SK-N-SH (cell line): ENCODE data around the gene LRFN4. TPM values are rescaled to one million over a fixed set of nuclear protein-coding genes. Genes with fewer than 3 reads are reported as not detected.

Experiments
- CTCF ChIA-PET: fragments of 300-600, 350-600 bp; formaldehyde crosslinking; extraction: SDS; loops from one replicate; lab custom pipeline; 2021; lab: Yijun Ruan, JAX
- POLR2A ChIA-PET: fragments of 350-600 bp; sonication (Branson Sonifier 250); formaldehyde crosslinking; extraction: SDS; loops from one replicate; lab custom pipeline; 2020; ENCODE audit warnings: antibody characterized with exemption, inconsistent platforms; lab: Yijun Ruan, JAX
- DNase-seq: peaks from one replicate; pipeline ENCODE4 v3.0.0; 2012
- H2AFZ ChIP-seq: fragments of 200-600 bp; sonication (generic); 2 replicates; pipeline ENCODE4 v1.8.1; 2016; ENCODE audit warnings: antibody characterized with exemption, mild to moderate bottlenecking, low read depth
- H3F3A ChIP-seq: fragments of 200-600 bp; sonication (generic); replicated peaks from 2 replicates; pipeline ENCODE3; 2016; ENCODE audit warnings: antibody characterized with exemption, mild to moderate bottlenecking; ENCODE audit not compliant: insufficient read depth
- H3K27ac ChIP-seq, 2 experiments: fragments of 200-500 bp in 1 of 2; fragments of 200-600 bp in 1 of 2; sonication (Bioruptor generic) in 1 of 2; sonication (generic), shearing (Covaris generic) in 1 of 2; 2 replicates each; pipeline versions ENCODE4 v1.5.1 to v1.6.1; 2014 to 2016; ENCODE audit warnings: low read depth in 2 of 2, inconsistent platforms in 1 of 2, low read length in 1 of 2, mild to moderate bottlenecking in 1 of 2, mixed read lengths in 1 of 2
- H3K27me3 ChIP-seq: fragments of 200-600 bp; sonication (generic), shearing (Covaris generic); 2 replicates; pipeline ENCODE4 v1.6.1; 2016; ENCODE audit warnings: mixed run types; ENCODE audit not compliant: insufficient read depth
- H3K36me3 ChIP-seq, 2 experiments: fragments of 200-500 bp in 1 of 2; fragments of 200-600 bp in 1 of 2; sonication (Bioruptor generic) in 1 of 2; sonication (generic) in 1 of 2; replicated peaks in 1 of 2; 2 replicates each; pipeline versions ENCODE3 to v1.5.1; 2014 to 2016; ENCODE audit warnings: low read length in 1 of 2, mild to moderate bottlenecking in 1 of 2; ENCODE audit not compliant: insufficient read depth in 2 of 2, control insufficient read depth in 1 of 2
- H3K4me1 ChIP-seq, 2 experiments: fragments of 200-500 bp in 1 of 2; fragments of 200-600 bp in 1 of 2; sonication (Bioruptor generic) in 1 of 2; sonication (generic), shearing (Covaris generic) in 1 of 2; 2 replicates each; pipeline versions ENCODE4 v1.5.1 to v1.6.1; 2014 to 2016; ENCODE audit warnings: low read depth in 1 of 2, low read length in 1 of 2, mixed run types in 1 of 2; ENCODE audit not compliant: insufficient read depth in 2 of 2, control insufficient read depth in 1 of 2
- H3K4me2 ChIP-seq: fragments of 200-600 bp; sonication (generic), shearing (Covaris generic); 2 replicates; pipeline ENCODE4 v1.6.1; 2017; ENCODE audit warnings: mixed run types
- H3K4me3 ChIP-seq, 2 experiments: fragments of 200-500 bp in 1 of 2; fragments of 200-600 bp in 1 of 2; sonication (Bioruptor generic) in 1 of 2; sonication (generic), shearing (Covaris generic) in 1 of 2; 2 replicates each; pipeline versions ENCODE4 v1.5.1 to v1.8.1; 2014 to 2016; ENCODE audit warnings: low read depth in 2 of 2, inconsistent platforms in 1 of 2, low read length in 1 of 2, mild to moderate bottlenecking in 1 of 2, mixed read lengths in 1 of 2, moderate library complexity in 1 of 2
- H3K79me2 ChIP-seq: fragments of 200-600 bp; sonication (generic); 2 replicates; pipeline ENCODE4 v1.8.1; 2017; ENCODE audit warnings: mild to moderate bottlenecking; ENCODE audit not compliant: insufficient read depth
- H3K9ac ChIP-seq: fragments of 200-600 bp; sonication (generic); 2 replicates; pipeline ENCODE4 v1.6.1; 2017; ENCODE audit warnings: mixed run types
- H3K9me2 ChIP-seq: fragments of 200-600 bp; sonication (generic); 2 replicates; pipeline ENCODE4 v1.6.1; 2017; ENCODE audit warnings: mixed run types
- H3K9me3 ChIP-seq: fragments of 200-600 bp; sonication (generic); 2 replicates; pipeline ENCODE4 v1.6.1; 2017; ENCODE audit warnings: mixed run types, mild to moderate bottlenecking, moderate library complexity
- H4K20me1 ChIP-seq: fragments of 200-600 bp; sonication (generic); 2 replicates; pipeline ENCODE4 v1.6.1; 2017; ENCODE audit warnings: mild to moderate bottlenecking, mixed run types; ENCODE audit not compliant: insufficient read depth
- ELF1 ChIP-seq: IDR thresholded peaks from 2 replicates; pipeline ENCODE4 v1.4.0; 2012
- EP300 ChIP-seq, 2 experiments: IDR thresholded peaks; 2 replicates each; pipeline versions ENCODE4 v1.4.0 to v1.6.1; 2012; ENCODE audit warnings: borderline replicate concordance in 1 of 2, low read depth in 1 of 2, low read length in 1 of 2
- FOSL2 ChIP-seq: IDR thresholded peaks from 2 replicates; pipeline ENCODE4 v1.4.0; 2012; ENCODE audit warnings: low read depth, mild to moderate bottlenecking, moderate library complexity, borderline replicate concordance
- FOXM1 ChIP-seq: IDR thresholded peaks from 2 replicates; pipeline ENCODE4 v1.4.0; 2012; ENCODE audit warnings: low read depth, mild to moderate bottlenecking
- JUND ChIP-seq: IDR thresholded peaks from 2 replicates; pipeline ENCODE4 v1.4.0; 2012
- MEF2A ChIP-seq: IDR thresholded peaks from 2 replicates; pipeline ENCODE4 v1.4.0; 2012; ENCODE audit warnings: low read depth, borderline replicate concordance
- NRF1 ChIP-seq: IDR thresholded peaks from 2 replicates; pipeline ENCODE4 v1.6.1; 2012; ENCODE audit warnings: low read depth, mild to moderate bottlenecking, low read length
- POLR2AphosphoS5 ChIP-seq: IDR thresholded peaks from 2 replicates; pipeline ENCODE4 v1.6.1; 2012; ENCODE audit warnings: low read depth, low read length
- SIN3A ChIP-seq: IDR thresholded peaks from 2 replicates; pipeline ENCODE4 v1.6.1; 2012; ENCODE audit warnings: low read depth, mild to moderate bottlenecking, low read length, moderate library complexity, borderline replicate concordance
- SMC3 ChIP-seq: IDR thresholded peaks from 2 replicates; pipeline ENCODE4 v1.6.1; 2012; ENCODE audit warnings: low read depth, low read length, improper control_type of control experiment
- TEAD4 ChIP-seq: IDR thresholded peaks from 2 replicates; pipeline ENCODE4 v1.4.0; 2012; ENCODE audit warnings: mild to moderate bottlenecking, borderline replicate concordance; ENCODE audit not compliant: insufficient read depth
- ZBTB33 ChIP-seq: IDR thresholded peaks from 2 replicates; pipeline ENCODE4 v1.4.0; 2012; ENCODE audit warnings: low read depth, borderline replicate concordance
- WGBS: methylation state at CpG from one replicate; pipeline ENCODE4 v1.1.6; 2017; ENCODE audit warnings: low lambda C conversion rate; 5-methylcytosine and 5-hydroxymethylcytosine counted together
- polyA plus RNA-seq, 3 experiments: library from polyadenylated mRNA; depleted of rRNA; stranded (reverse); fragments of >200 nt; gene quantifications; 2 replicates each; pipeline ENCODE4 v1.2.3, GENCODE V29; 2012
- TF ChIP-seq, protein P1 (sequence below): IDR thresholded peaks from 2 replicates; pipeline ENCODE4; 2012
- TF ChIP-seq, protein P2 (sequence below): IDR thresholded peaks from 2 replicates; pipeline ENCODE4 v1.4.0; 2012; ENCODE audit warnings: low read depth, borderline replicate concordance

LRFN4 gene
- polyA plus RNA-seq, 1 of the 3 experiments (the other 2 are of a cell fraction) = 15.9 TPM

GRCh38 chr11:66846671-66847091 is 10.2 kb upstream of the LRFN4 start:
- no peak overlapping the region for H3K27ac ChIP-seq
- TF ChIP-seq FOXM1 (no peak), ZBTB33 (no peak), SIN3A (no peak), EP300 (IDR thresholded peaks at IDR 0.05; ENCODE audit: borderline replicate concordance in 1 of 2, low read depth in 1 of 2, low read length in 1 of 2) (no peak), SMC3 (no peak), MEF2A (no peak), TEAD4 (no peak), ELF1 (no peak), FOSL2 (no peak), NRF1 (no peak), POLR2AphosphoS5 (no peak), JUND (no peak)
- TF ChIP-seq, protein P1, sequence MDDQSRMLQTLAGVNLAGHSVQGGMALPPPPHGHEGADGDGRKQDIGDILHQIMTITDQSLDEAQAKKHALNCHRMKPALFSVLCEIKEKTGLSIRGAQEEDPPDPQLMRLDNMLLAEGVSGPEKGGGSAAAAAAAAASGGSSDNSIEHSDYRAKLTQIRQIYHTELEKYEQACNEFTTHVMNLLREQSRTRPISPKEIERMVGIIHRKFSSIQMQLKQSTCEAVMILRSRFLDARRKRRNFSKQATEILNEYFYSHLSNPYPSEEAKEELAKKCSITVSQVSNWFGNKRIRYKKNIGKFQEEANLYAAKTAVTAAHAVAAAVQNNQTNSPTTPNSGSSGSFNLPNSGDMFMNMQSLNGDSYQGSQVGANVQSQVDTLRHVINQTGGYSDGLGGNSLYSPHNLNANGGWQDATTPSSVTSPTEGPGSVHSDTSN = no peak
- TF ChIP-seq, protein P2, sequence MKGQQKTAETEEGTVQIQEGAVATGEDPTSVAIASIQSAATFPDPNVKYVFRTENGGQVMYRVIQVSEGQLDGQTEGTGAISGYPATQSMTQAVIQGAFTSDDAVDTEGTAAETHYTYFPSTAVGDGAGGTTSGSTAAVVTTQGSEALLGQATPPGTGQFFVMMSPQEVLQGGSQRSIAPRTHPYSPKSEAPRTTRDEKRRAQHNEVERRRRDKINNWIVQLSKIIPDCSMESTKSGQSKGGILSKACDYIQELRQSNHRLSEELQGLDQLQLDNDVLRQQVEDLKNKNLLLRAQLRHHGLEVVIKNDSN = no peak
- peaks cover 11 to 22% of the 10 kb centered on the region in 2 experiments; a peak in 3 of 4 replicates for H3K4me1 ChIP-seq
- POLR2A ChIA-PET = interaction anchor here (0.7 kb wide), 1 partner anchor 26 kb away, joined by 3 read pairs; no protein-coding TSS in a partner anchor
- CTCF ChIA-PET = interaction anchor here (0.8 to 2.7 kb wide), 3 partner anchors 13 to 151 kb away, joined by 4 to 9 read pairs (median 8); partner anchors contain the start of gene C11orf86
- no peaks in the 10 kb centered on the region for H4K20me1 ChIP-seq
- no peaks in the 10 kb centered on the region for H3F3A ChIP-seq
- no peak overlapping the region for H3K9ac ChIP-seq
- no peaks in the 10 kb centered on the region for H3K9me2 ChIP-seq
- no peak overlapping the region for H3K4me3 ChIP-seq
- H3K9me3 ChIP-seq = no peaks in the 10 kb centered on the region
- no CpG with 5 or more reads among the region's 4 CpGs for WGBS
- H2AFZ ChIP-seq = no peak overlapping the region
- H3K4me2 ChIP-seq = no peak overlapping the region
- H3K79me2 ChIP-seq = peaks cover 34% of the 10 kb centered on the region
- H3K27me3 ChIP-seq = no peaks in the 10 kb centered on the region
- DNase-seq = no peak
- peaks cover 3 to 35% of the 10 kb centered on the region in 2 experiments for H3K36me3 ChIP-seq
